ENCODE measurements around the gene RERE.
A peak's percentile ranks its signal among the peaks of the same experiment; 100 is the strongest.
"Not testable (repeated sequence)": the region's sequence is repeated elsewhere in the genome, so short reads cannot be mapped to it uniquely, and the experiment has no call there.

The RERE gene

DNA sequence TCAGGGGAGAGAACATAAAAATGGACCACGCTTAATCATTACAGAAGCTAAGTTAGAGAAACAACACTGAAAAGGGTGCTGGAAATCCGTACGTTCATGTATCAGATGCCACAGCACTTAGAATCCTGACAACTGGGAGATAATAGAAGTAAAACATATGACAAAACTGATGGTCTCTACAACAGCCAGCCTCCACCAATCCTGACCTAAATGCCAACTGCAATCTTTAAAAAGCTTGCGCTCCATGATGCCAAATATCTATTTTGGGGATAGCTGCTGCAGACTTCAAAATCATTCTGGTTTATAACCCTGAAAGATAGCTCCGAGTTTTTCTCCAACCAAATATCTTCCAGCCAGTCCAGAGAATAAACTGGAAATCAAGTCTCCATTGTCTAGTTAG, 178.3 kb downstream of the RERE start:
- TF ChIP-seq POLR2AphosphoS5 (IDR thresholded peaks at IDR 0.05; ENCODE audit: low read depth, low read length) = no peak
- no peak for TF ChIP-seq TAF1 (IDR thresholded peaks at IDR 0.05; ENCODE audit: borderline replicate concordance, low read depth, low read length)
- no peak for TF ChIP-seq POLR2A (IDR thresholded peaks at IDR 0.05; ENCODE audit: low read depth, low read length)
- DNase-seq (ENCODE audit: insufficient read length) (no peak), FAIRE-seq (no peak)

DNA sequence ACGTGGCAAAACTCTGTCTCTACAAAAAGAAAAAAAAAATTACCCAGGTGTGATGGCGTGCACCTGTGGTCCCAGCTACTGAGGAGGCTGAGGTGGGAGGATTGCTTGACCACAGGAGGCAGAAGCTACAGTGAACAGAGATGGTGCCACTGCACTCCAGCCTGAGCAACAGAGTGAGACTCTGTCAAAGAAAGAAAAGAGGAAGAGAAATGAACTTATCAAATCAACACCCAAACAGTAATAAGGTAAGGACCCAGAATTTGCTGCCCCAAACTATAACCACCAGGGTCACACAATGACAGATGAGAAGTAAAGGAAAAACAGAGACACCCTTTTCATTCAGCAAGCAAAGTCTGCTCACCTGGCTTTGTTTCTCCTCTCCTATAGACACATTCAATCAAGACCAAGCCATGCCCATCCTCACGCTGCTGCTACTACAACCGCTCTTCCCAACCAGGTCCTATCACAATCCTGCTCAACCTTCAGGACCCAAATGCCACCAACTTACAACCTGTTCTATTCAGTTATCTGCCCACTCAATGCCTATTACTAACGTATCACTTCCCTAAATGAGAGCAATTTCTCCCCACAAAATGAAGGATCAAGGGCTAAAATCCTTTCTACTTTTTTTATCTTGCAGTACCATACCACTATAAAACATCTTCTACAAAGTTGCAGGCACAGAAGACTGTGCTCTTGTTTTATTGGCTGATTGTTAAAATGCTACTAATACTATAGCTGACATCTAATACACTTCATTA, 183.5 kb downstream of the RERE start:
- DNase-seq (ENCODE audit: insufficient read length) = no peak
- TF ChIP-seq POLR2AphosphoS5 (IDR thresholded peaks at IDR 0.05; ENCODE audit: low read depth, low read length) = no peak
- no peak for TF ChIP-seq TAF1 (IDR thresholded peaks at IDR 0.05; ENCODE audit: borderline replicate concordance, low read depth, low read length)
- TF ChIP-seq POLR2A (IDR thresholded peaks at IDR 0.05; ENCODE audit: low read depth, low read length) = no peak
- FAIRE-seq = no peak

DNA sequence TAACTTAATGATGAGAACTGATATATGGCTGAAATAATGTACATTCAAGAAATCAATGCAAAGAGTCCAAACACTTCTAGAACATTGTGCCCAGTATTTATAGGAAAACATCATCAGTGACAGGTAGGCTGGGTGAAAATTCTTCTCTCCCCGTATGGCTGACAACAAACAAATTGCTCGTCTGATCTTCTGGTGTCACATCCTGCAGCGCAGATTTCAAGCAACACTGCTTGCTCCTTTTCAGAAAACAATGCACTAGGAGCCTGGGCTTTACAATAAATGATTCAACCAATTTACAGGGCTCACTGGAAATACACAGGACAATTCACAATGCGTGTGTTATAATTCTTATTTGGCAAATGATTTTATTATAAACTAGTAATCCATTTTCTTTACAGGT, 185.3 kb downstream of the RERE start:
- FAIRE-seq (no peak), DNase-seq (ENCODE audit: insufficient read length) (no peak)
- TF ChIP-seq POLR2A (IDR thresholded peaks at IDR 0.05; ENCODE audit: low read depth, low read length) = no peak
- no peak for TF ChIP-seq POLR2AphosphoS5 (IDR thresholded peaks at IDR 0.05; ENCODE audit: low read depth, low read length)
- no peak for TF ChIP-seq TAF1 (IDR thresholded peaks at IDR 0.05; ENCODE audit: borderline replicate concordance, low read depth, low read length)

DNA sequence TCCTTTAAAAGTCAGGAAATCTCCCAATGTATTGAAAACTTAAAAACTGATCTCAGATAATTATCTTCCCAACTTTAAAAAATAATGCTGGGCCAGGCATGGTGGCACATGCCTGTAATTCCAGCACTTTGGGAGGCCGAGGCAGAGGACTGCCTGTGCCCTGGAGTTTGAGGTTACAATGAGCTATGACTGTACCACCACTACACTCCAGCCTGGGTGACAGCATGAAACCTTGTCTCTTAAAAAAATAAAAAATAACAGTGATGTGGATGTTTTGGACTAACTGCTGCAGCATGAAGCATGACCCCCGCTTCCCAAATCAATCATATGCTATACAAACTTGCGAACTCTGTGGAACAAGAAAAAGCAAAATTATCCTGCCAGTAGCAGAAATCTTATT, 186.3 kb downstream of the RERE start:
- TF ChIP-seq POLR2AphosphoS5 (IDR thresholded peaks at IDR 0.05; ENCODE audit: low read depth, low read length) = no peak
- no peak for TF ChIP-seq POLR2A (IDR thresholded peaks at IDR 0.05; ENCODE audit: low read depth, low read length)
- TF ChIP-seq TAF1 (IDR thresholded peaks at IDR 0.05; ENCODE audit: borderline replicate concordance, low read depth, low read length) = no peak
- no peak for DNase-seq (ENCODE audit: insufficient read length)
- FAIRE-seq = no peak

DNA sequence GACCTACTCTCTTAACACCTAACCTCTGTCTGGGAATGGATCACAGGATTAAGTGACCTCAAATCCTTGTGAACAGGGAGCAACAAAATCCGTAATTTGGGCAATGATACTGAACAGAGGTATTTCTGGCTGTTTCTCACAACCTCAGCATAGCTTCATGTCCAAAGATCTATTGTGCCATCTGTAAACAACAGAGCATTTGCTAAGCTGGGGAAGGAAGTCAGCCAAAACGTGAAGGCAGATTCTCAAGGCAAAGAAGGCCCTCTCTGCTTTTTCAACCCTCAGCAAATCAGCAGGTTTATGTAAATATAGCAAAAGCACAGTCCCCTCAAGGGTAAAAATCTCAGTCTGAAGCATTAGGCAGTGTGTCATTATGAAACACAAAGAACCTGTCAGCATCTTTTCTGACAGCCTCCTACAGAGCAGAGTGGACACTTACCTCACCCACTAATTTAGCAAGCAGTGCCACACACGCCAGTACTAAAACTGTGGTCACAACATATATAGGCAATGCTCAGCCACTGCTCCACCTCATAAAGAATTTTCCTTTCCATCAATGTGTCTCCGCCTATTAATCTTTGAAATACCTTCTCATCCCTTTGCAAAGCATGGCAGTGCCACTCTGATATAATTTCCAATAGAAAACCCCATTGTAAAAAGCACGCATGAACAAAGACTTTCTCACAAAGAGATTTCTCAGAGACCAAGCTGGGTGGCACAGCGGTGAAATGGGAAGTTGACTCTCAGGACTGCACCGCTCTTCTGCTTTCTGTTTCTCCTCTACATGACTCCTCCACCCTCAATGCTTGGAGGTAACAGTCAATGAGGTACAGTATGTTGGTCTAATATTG, 188.0 kb downstream of the RERE start:
- DNase-seq (ENCODE audit: insufficient read length) = peak; percentile 17
- TF ChIP-seq POLR2A (IDR thresholded peaks at IDR 0.05; ENCODE audit: low read depth, low read length) (no peak), POLR2AphosphoS5 (IDR thresholded peaks at IDR 0.05; ENCODE audit: low read depth, low read length) (no peak), TAF1 (IDR thresholded peaks at IDR 0.05; ENCODE audit: borderline replicate concordance, low read depth, low read length) (no peak)
- peak; percentile 93 for FAIRE-seq

DNA sequence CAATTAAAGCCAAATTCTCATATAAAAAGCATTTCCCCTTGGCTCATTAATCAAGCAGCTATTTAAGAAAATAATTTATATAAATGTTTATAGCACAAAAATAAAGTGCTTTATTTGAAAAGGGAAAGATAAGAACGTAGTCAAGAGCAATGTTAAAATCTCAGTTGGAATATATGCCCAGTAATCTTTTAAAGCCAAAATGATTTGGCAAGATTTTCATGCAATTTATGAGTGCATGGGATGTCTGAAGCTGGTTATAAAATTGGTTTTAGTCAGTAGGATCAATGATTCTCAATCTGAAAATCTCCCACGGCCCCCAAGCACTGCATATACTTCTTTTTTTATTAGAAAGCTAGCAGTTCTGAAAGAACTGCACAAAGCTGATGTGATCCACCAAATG, 188.8 kb downstream of the RERE start:
- no peak for FAIRE-seq
- DNase-seq (ENCODE audit: insufficient read length) = no peak
- no peak for TF ChIP-seq TAF1 (IDR thresholded peaks at IDR 0.05; ENCODE audit: borderline replicate concordance, low read depth, low read length)
- no peak for TF ChIP-seq POLR2AphosphoS5 (IDR thresholded peaks at IDR 0.05; ENCODE audit: low read depth, low read length)
- TF ChIP-seq POLR2A (IDR thresholded peaks at IDR 0.05; ENCODE audit: low read depth, low read length) = no peak

DNA sequence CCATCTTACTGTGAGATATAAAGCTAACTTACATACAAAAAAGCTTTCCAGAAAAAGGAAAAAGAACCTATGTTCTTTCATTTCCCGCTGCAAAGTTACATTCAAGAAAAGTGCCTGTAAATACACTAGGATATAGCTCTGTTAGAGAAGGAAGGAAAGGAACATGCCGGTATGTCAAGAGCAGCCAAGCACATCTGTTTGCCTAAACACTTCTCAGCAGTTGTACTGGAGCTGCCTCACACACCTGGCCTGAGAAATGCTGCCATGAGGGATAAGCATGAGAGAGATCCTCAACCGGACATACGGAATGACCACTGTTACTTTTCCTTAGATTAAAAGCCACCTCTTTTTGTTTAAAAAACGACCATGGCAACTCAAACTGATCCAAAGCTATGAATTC, 189.7 kb downstream of the RERE start:
- TF ChIP-seq POLR2AphosphoS5 (IDR thresholded peaks at IDR 0.05; ENCODE audit: low read depth, low read length) = no peak
- TF ChIP-seq TAF1 (IDR thresholded peaks at IDR 0.05; ENCODE audit: borderline replicate concordance, low read depth, low read length) = no peak
- TF ChIP-seq POLR2A (IDR thresholded peaks at IDR 0.05; ENCODE audit: low read depth, low read length) = no peak
- no peak for FAIRE-seq

DNA sequence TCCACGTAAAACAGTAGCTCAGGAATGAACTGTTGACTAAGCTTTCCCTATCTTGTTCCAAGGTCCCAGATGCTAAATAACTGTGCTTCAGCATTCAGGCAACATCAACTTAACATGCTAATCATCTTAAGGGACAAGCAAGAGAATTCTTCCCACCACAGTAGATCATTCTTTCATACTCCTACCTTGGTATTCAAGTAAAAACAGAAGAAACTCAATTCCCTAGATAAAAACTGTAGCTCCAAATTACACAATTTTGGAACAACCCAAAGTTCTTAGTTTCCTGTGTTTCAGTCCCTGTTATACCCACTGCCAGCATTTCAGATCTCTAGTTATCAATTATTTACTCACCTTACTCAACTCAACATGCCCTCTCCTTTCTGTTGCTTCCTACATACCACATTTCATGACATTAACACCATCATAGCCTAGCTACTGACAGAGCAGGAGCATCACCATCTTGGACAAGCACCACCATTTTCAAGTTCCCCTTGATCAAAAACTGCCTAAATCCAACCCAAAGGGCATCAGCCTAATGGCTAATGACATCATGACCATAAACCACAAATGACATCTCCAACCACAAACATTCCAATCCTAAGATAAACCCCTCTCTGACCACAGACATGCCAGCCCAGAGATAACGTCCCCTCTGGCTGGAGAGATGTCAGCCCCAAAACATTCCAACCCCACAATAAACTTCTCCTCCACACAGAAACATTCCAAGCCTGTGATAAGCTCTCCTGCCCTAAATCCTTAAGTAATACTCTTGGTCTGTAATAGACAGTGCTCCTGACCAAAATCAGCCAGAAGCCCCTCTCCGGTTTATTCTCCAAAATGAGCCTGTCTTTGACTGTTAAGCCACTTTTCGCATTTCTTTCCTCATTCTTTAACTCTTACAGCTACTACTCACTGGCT, 191.2 kb downstream of the RERE start:
- DNase-seq (ENCODE audit: insufficient read length) (no peak), FAIRE-seq (no peak)
- TF ChIP-seq TAF1 (IDR thresholded peaks at IDR 0.05; ENCODE audit: borderline replicate concordance, low read depth, low read length) (no peak), POLR2AphosphoS5 (IDR thresholded peaks at IDR 0.05; ENCODE audit: low read depth, low read length) (no peak), POLR2A (IDR thresholded peaks at IDR 0.05; ENCODE audit: low read depth, low read length) (no peak)

More for the DNA sequence above, 189.7 kb downstream of the RERE start:
- no peak for DNase-seq (ENCODE audit: insufficient read length)

DNA sequence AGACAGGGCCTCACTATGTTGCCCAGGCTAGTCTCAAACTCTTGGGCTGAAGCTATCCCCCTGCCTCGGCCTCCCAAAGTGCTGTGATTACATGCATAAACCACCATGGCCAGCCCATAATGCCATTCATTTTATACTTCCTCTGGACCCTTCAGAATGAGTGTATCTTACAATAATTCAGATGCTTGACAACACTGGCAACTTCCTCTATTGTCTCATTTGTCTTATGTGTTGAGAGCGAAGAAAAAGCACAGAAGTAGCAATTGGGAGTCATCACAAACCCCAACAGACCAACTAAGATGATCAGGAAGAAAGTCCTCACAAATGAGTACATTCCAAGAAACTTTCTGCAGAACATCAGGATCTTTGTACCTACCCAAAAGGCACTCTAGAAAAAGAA, 191.9 kb downstream of the RERE start:
- FAIRE-seq = no peak
- TF ChIP-seq TAF1 (IDR thresholded peaks at IDR 0.05; ENCODE audit: borderline replicate concordance, low read depth, low read length) (no peak), POLR2AphosphoS5 (IDR thresholded peaks at IDR 0.05; ENCODE audit: low read depth, low read length) (no peak), POLR2A (IDR thresholded peaks at IDR 0.05; ENCODE audit: low read depth, low read length) (no peak)
- no peak for DNase-seq (ENCODE audit: insufficient read length)

DNA sequence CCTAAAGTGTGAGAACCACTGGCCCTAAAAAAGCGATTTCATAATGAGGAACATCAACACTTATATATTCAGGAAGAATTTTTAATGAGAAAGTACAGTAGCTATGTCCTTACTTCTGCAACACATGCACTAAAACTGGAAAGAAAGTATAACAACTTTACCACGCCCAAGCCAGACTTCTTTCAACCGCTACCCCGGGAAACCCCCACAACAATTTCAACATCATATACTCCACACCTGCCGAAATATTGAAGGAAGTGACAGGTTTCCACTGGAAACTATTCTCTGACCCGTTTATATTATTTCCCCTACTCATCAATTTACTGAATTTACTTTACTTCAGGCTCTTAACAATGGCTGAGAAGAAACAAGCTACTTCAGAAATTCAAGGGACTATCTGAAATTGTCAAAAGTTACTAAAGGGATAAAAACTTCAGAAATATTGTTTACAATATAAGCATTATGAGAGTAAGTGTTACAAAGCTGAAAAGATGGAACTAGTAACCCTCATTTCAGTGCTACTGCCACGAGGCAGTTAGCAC, 193.7 kb downstream of the RERE start:
- DNase-seq (ENCODE audit: insufficient read length) = not testable (repeated sequence)
- FAIRE-seq = peak; percentile 95

DNA sequence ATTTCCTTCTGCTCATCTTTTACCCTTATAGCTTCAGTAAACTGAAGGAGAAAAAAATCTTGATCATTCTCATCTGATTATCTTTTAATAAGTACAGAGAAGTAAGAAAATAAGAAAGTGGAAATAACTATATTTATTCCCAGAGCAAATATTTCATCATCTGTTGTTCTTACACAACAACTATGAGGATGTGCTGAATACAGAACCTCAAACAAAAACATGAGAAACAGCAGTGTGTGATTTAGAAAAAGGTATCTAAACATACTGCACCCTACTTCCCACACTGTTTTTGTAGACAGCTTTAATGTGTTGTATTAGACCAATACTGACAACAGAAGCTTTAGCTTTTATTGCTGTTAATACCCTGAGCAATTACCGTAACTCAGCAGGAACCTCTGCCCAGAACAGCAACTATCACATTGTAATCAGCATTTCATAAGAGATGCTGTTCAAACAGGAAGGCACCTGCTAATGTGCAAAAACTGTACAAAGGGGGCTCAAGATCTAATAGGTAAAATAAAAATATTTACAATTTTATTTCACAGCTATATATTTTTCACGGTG, 195.6 kb downstream of the RERE start:
- not testable (repeated sequence) for FAIRE-seq; DNase-seq (ENCODE audit: insufficient read length)

DNA sequence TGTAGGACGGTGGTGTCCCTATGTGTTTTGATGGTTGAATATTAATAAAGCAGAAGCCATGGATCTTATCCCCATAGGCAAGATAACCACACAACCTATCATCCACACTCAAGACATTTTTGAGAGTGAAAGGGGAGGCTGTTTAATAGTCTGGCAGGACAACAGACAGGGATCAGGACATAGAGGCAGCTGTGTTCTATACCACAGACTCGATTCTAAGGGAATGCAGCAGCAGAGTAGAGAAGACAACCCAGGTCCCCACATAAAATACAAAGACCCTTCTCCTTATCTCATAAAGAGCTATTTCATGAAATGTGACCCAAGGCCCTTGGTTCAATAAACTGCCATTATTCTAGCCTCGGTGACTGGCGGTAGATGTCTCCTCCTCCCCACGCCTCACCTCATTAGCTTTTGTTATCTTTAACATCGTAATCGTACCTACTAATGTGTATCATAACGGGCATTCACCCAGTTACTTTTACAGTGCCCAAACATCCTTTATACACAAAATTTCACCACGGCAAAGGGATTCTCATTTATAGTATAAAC, 196.3 kb downstream of the RERE start:
- FAIRE-seq = peak; percentile 79
- not testable (repeated sequence) for DNase-seq (ENCODE audit: insufficient read length)

DNA sequence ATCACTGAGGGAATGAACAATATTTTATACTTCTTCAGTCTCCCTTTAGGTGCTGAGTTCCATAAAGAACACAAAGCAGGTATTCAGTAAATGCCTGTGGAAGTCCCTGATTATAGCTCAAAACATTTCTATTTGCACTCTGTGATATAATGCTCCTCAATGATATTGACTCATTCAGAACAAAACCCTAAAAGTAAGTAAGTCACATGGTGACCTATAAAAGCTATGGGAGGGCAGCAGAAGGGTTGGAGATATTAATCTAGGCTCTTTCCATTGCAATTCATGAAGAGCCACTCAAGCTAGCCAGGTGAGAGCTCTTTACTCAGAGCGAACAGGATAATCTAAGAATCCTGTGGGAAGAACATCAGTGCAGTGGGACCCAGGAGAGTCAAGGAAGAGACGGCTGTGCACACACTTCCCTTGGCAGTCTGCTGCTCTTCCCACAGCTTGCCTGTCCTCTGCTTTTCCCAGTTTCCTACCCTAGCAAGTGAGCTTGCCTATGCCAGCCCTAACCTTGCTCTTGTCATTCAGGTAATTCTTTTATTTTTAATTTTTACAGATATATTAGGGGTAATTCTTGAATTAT, 197.4 kb downstream of the RERE start:
- DNase-seq (ENCODE audit: insufficient read length) = not testable (repeated sequence)
- FAIRE-seq = peak; percentile 64

DNA sequence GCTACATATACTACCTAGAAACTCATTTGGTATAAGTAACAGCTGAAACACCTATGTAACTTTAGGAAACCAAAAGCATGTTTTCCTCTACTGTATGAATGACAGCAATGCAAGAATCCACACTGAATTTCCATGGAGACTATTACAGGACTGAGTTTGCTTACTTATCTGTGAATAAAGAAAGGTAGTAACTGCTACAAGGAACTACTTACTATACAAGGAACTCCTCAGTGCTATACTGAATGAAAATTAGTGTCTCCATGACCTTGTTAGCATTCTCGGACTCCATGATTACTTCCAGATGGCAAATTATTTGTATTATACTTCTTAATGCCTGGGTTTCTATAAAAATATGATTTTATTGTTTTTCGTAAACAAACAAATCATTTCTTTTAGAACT, 198.0 kb downstream of the RERE start:
- DNase-seq (ENCODE audit: insufficient read length); FAIRE-seq: not testable (repeated sequence)

DNA sequence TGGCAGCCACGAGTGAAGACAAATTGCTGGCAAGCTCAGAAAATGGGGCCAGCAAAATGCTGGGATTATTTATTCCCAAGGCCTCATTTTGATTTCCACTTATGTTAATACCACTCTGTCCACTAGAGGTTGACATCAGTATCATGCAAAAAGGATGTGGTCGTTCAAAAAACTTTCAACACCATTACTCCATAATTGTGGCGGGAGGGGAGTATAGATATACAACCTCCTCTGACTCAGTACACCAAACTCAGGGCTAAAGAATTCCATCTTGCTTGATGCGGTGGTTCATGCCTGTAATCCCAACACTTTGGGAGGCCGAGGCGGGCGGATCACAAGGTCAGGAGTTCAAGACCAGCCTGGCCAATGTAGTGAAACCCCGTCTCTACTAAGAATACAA, 200.6 kb downstream of the RERE start:
- not testable (repeated sequence) for DNase-seq (ENCODE audit: insufficient read length); FAIRE-seq
